HepG2 (cell line): ENCODE measurements around the gene PLN. TPM values are rescaled to one million over a fixed set of nuclear protein-coding genes. Genes with fewer than 3 reads are reported as not detected.

ENCODE experiments used
- ATAC-seq: fragments of 200-7000 bp; cut with Tn5 transposase; 3 replicates; pipeline ENCODE4 v1.9.1; 2020; ENCODE audit warnings: mild to moderate bottlenecking, moderate library complexity
- BruUV-seq: library from RNA; stranded (reverse); fragments of 400-500 nt; replicated peaks from 2 replicates; lab custom pipeline; 2021; lab: Mats Ljungman, UMichigan
- CTCF ChIA-PET: fragments of 300-600 bp; formaldehyde crosslinking; extraction: SDS; loops from one replicate; lab custom pipeline; 2021; ENCODE audit warnings: low total read pairs, inconsistent platforms, low intra/inter-chr PET ratio; lab: Yijun Ruan, JAX
- POLR2A ChIA-PET: fragments of 350-600 bp; sonication (Branson Sonifier 250); formaldehyde crosslinking; loops from one replicate; lab custom pipeline; 2020; ENCODE audit warnings: antibody characterized with exemption, inconsistent platforms; lab: Yijun Ruan, JAX
- DNase-seq: peaks from one replicate; pipeline ENCODE4 v3.0.0-alpha.2; 2015; ENCODE audit warnings: low spot score
- FAIRE-seq: peaks from 3 replicates; lab custom pipeline; 2011; peaks lifted over from hg19 to GRCh38; lab: Jason Lieb, UNC
- H2AFZ ChIP-seq: one replicate; pipeline ENCODE4 v1.6.1; 2011; ENCODE audit warnings: low read length, inconsistent platforms
- H3K27ac ChIP-seq: fragments of 300-600 bp; 3 replicates; pipeline ENCODE4 v1.8.0; 2011; ENCODE audit warnings: mixed run types, mild to moderate bottlenecking, mixed read lengths, low read length, inconsistent platforms; ENCODE audit not compliant: insufficient read depth; ENCODE audit errors: extremely low read length
- H3K27me3 ChIP-seq, 2 experiments: fragments of 200-600 bp in 1 of 2; 2 replicates in 1 of 2; 3 replicates in 1 of 2; pipeline versions ENCODE4 v1.6.0 to v1.8.0; 2011; ENCODE audit warnings: low read length in 2 of 2, mild to moderate bottlenecking in 2 of 2, moderate library complexity in 2 of 2, inconsistent platforms in 1 of 2; ENCODE audit not compliant: insufficient read depth in 2 of 2, control insufficient read depth in 1 of 2
- H3K36me3 ChIP-seq, 2 experiments: fragments of 200-600 bp in 1 of 2; replicated peaks in 1 of 2; 2 replicates in 1 of 2; 3 replicates in 1 of 2; pipeline versions ENCODE4 v1.5.1 to v1.8.0; 2011; ENCODE audit warnings: low read length in 2 of 2, inconsistent platforms in 1 of 2; ENCODE audit not compliant: insufficient read depth in 2 of 2, control insufficient read depth in 1 of 2
- H3K4me1 ChIP-seq: 2 replicates; pipeline ENCODE4 v1.5.1; 2012; ENCODE audit warnings: low read length, inconsistent platforms; ENCODE audit not compliant: insufficient read depth
- H3K4me2 ChIP-seq: 2 replicates; pipeline ENCODE4 v1.6.0; 2011; ENCODE audit warnings: low read depth, low read length, inconsistent platforms
- H3K4me3 ChIP-seq, 3 experiments: fragments of 200-600 bp in 1 of 3; sonication (generic), shearing (Covaris generic) in 1 of 3; replicated peaks in 1 of 3; 2 replicates each; pipeline ENCODE4 v1.5.1; 2011 to 2016; ENCODE audit warnings: low read length in 3 of 3, inconsistent platforms in 2 of 3, low read depth in 2 of 3, mild to moderate bottlenecking in 2 of 3, control low read depth in 1 of 3, mixed read lengths in 1 of 3; ENCODE audit not compliant: insufficient read depth in 1 of 3
- H3K79me2 ChIP-seq: one replicate; pipeline ENCODE4 v1.6.1; 2011; ENCODE audit warnings: low read length, inconsistent platforms; ENCODE audit not compliant: insufficient read depth
- H3K9ac ChIP-seq: 2 replicates; pipeline ENCODE4 v1.6.0; 2011; ENCODE audit warnings: mild to moderate bottlenecking, low read depth, low read length, inconsistent platforms; ENCODE audit not compliant: insufficient read depth
- H3K9me3 ChIP-seq: 2 replicates; pipeline ENCODE4 v1.5.1; 2012; ENCODE audit warnings: mild to moderate bottlenecking, low read length
- H4K20me1 ChIP-seq: 2 replicates; pipeline ENCODE4 v1.6.0; 2011; ENCODE audit warnings: inconsistent platforms, mild to moderate bottlenecking, low read length, moderate library complexity; ENCODE audit not compliant: insufficient read depth
- MYNN ChIP-seq: sonication (generic); formaldehyde crosslinking; IDR thresholded peaks from 2 replicates; pipeline ENCODE4 v1.4.0; 2020; ENCODE audit warnings: mild to moderate bottlenecking, low read depth, missing genetic modification reagents
- SMAD3 ChIP-seq: sonication (generic); formaldehyde crosslinking; IDR thresholded peaks from 2 replicates; pipeline ENCODE4 v1.4.0; 2020; ENCODE audit warnings: missing genetic modification reagents
- ZNF329 ChIP-seq: sonication (generic); formaldehyde crosslinking; IDR thresholded peaks from 2 replicates; pipeline ENCODE4 v1.9.0; 2021; ENCODE audit warnings: low read depth, mild to moderate bottlenecking, missing genetic modification reagents
- WGBS: methylation state at CpG from one replicate; pipeline ENCODE4 v1.1.6; 2017; ENCODE audit warnings: low lambda C conversion rate; 5-methylcytosine and 5-hydroxymethylcytosine counted together
- in situ Hi-C: cut with HindIII; loops from 2 replicates; pipeline ENCODE4 v1.10.0; 2017; ENCODE audit warnings: low pct_unique_long_range_greater_than_20kb; ENCODE audit not compliant: extremely low pct_ligation_motif_present
- intact Hi-C: fragments of 100-400 bp; cut with micrococcal nuclease; formaldehyde crosslinking; loops from one replicate; pipeline ENCODE4 v1.10.0; 2022; ENCODE audit not compliant: unreplicated experiment
- polyA plus RNA-seq, 8 experiments: library from polyadenylated mRNA; depleted of rRNA in 3 of 8; stranded (reverse) in 7 of 8; unstranded in 1 of 8; fragments of >200 nt; fragmentation: Illumina TruSeq in 4 of 8; extraction: Trizol in 4 of 8; gene quantifications; 2 replicates each; pipeline versions ENCODE4 v1.2.1 to v1.2.3, GENCODE V29; 2011 to 2016; ENCODE audit warnings: low read depth in 4 of 8, missing spikeins in 1 of 8, mixed read lengths in 1 of 8; ENCODE audit not compliant: insufficient read depth in 1 of 8
- total RNA-seq, 5 experiments: library from RNA; depleted of rRNA; stranded (reverse); fragments of >200 nt; fragmentation: Illumina TruSeq; extraction: Trizol; gene quantifications; 2 replicates each; pipeline ENCODE4 v1.2.3, GENCODE V29; 2016; ENCODE audit warnings: low read depth in 1 of 5
- TF ChIP-seq, protein P1 (sequence below): IDR thresholded peaks from 2 replicates; pipeline ENCODE4 v1.6.1; 2012; ENCODE audit warnings: low read depth, low read length, improper control_type of control experiment
- TF ChIP-seq, protein P2 (sequence below), 2 experiments: sonication (generic) in 1 of 2; formaldehyde crosslinking in 1 of 2; IDR thresholded peaks; 2 replicates each; pipeline versions ENCODE4 v1.4.0 to v1.6.1; 2016 to 2020; ENCODE audit warnings: borderline replicate concordance in 1 of 2, low read depth in 1 of 2, mild to moderate bottlenecking in 1 of 2, missing genetic modification reagents in 1 of 2

Gene PLN
- total and polyA plus RNA-seq, 2 of the 13 experiments (the other 11 are each of a cell fraction or from before 2014, with no cell fraction given): not detected

DNA sequence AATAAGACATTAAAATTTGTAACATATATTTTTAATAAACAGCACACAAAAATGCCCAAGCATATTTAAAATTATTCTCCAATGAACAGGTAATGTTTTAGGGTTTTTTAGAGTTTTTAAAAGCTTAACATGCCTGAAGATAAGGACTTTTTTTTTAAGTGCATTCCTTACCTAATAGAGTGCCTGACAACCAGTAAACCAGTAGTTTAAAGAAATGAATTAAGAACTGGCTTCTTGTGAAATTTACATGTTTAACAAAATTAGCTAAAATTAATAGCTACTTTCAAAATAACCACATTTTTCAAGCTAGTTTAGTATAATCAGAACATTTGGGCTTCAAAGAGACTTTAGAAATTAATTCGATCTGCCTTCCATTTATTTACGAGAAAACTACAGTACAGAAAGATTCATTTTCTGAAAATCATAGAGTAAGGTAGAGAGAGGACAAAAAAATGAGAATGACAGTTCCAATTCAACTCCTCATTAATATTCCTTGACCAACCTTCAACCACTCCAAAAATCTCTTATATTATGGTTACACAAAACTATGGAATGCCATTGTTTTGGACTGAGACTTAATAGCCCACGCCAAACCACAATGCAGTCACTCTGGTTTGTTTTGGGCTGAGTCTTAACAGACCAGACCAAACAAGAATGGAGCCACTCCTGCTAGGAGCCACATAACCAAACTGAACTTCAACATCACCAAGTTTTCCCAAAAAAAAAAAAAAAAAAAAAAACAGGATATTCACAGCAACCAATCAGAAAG lies 5.7 kb upstream of the PLN start:
- ChIA-PET CTCF (no interaction called here), POLR2A (no interaction called here)
- Histone ChIP-seq H3K36me3 (no peaks in the 10 kb centered on the region), H2AFZ (no peak overlapping the region), H3K79me2 (no peaks in the 10 kb centered on the region), H3K9me3 (no peaks in the 10 kb centered on the region), H3K4me3 (no peak overlapping the region), H3K27ac (no peak overlapping the region), H3K9ac (no peak overlapping the region), H3K27me3 (no peaks in the 10 kb centered on the region), H3K4me2 (no peak overlapping the region), H3K4me1 (no peaks in the 10 kb centered on the region), H4K20me1 (no peaks in the 10 kb centered on the region)
- in situ Hi-C loops (no loop called here), intact Hi-C loops (no loop called here)
- FAIRE-seq: no peak
- BruUV-seq: no TSS peak
- no peak for ATAC-seq
- TF ChIP-seq SMAD3: no peak
- no peak for TF ChIP-seq ZNF329 (CRISPR knock-in tag)
- TF ChIP-seq, protein P1, sequence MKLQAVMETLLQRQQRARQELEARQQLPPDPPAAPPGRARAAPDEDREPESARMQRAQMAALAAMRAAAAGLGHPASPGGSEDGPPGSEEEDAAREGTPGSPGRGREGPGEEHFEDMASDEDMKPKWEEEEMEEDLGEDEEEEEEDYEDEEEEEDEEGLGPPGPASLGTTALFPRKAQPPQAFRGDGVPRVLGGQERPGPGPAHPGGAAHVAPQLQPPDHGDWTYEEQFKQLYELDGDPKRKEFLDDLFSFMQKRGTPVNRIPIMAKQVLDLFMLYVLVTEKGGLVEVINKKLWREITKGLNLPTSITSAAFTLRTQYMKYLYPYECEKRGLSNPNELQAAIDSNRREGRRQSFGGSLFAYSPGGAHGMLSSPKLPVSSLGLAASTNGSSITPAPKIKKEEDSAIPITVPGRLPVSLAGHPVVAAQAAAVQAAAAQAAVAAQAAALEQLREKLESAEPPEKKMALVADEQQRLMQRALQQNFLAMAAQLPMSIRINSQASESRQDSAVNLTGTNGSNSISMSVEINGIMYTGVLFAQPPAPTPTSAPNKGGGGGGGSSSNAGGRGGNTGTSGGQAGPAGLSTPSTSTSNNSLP: no peak
- TF ChIP-seq, protein P2, sequence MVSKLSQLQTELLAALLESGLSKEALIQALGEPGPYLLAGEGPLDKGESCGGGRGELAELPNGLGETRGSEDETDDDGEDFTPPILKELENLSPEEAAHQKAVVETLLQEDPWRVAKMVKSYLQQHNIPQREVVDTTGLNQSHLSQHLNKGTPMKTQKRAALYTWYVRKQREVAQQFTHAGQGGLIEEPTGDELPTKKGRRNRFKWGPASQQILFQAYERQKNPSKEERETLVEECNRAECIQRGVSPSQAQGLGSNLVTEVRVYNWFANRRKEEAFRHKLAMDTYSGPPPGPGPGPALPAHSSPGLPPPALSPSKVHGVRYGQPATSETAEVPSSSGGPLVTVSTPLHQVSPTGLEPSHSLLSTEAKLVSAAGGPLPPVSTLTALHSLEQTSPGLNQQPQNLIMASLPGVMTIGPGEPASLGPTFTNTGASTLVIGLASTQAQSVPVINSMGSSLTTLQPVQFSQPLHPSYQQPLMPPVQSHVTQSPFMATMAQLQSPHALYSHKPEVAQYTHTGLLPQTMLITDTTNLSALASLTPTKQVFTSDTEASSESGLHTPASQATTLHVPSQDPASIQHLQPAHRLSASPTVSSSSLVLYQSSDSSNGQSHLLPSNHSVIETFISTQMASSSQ (IDR thresholded peaks at IDR 0.05; ENCODE audit: low read depth): no peak
- TF ChIP-seq, protein P2 (CRISPR knock-in tag; IDR thresholded peaks at IDR 0.05; ENCODE audit: borderline replicate concordance): no peak
- no peak for TF ChIP-seq MYNN (CRISPR knock-in tag)
- WGBS: 5% methylated on average over 3 of the region's 3 CpGs
- no peak for DNase-seq
